ENCODE results near the gene TTC13.

The TTC13 gene

GRCh38 chr1:230925608-230926007 lies 53.1 kb downstream of the TTC13 start:
- H3K4me1 ChIP-seq (ENCODE audit: control insufficient read depth, insufficient read depth, low read length, unreplicated experiment), result no peaks in the 10 kb centered on the region
- H3K36me3 ChIP-seq (ENCODE audit: insufficient read depth, low read length), result peaks cover 3% of the 10 kb centered on the region; the same call in 1 of the 2 replicates
- no peak overlapping the region for H2AFZ ChIP-seq (ENCODE audit: low read length, unreplicated experiment)
- no peak overlapping the region for H3K4me3 ChIP-seq (ENCODE audit: low read depth, low read length)
- no peaks in the 10 kb centered on the region for H3K79me2 ChIP-seq (ENCODE audit: control insufficient read depth, insufficient read depth, low read length, unreplicated experiment)
- H3K27ac ChIP-seq (ENCODE audit: low read depth, low read length), result no peak overlapping the region
- no peaks in the 10 kb centered on the region for H3K27me3 ChIP-seq (ENCODE audit: insufficient read depth, low read length)

DNA sequence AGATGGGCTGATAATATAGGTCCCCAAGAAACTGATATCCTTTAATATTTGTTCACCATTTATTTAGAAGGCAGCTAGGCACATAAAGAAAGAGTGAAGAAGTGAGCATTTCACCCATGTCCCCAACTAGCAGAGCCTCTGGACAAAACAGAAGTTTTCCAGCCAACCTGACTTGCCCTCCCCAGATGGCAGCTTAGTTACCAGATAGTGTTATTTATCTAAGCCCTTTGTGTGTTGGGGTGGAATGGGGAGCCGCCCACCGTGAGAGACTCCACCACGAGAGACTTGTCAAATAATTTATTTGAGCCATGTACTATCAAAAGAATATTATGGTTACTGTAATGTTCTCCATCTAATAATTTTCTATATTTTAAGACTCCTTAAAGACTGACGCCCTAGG lies 55.5 kb downstream of the TTC13 start:
- Histone ChIP-seq H3K27me3 (ENCODE audit: insufficient read depth, low read length) (no peaks in the 10 kb centered on the region), H3K4me3 (ENCODE audit: low read depth, low read length) (no peak overlapping the region), H3K4me1 (ENCODE audit: control insufficient read depth, insufficient read depth, low read length, unreplicated experiment) (no peaks in the 10 kb centered on the region), H3K27ac (ENCODE audit: low read depth, low read length) (no peak overlapping the region), H3K79me2 (ENCODE audit: control insufficient read depth, insufficient read depth, low read length, unreplicated experiment) (no peaks in the 10 kb centered on the region), H2AFZ (ENCODE audit: low read length, unreplicated experiment) (no peak overlapping the region), H3K36me3 (ENCODE audit: insufficient read depth, low read length) (no peaks in the 10 kb centered on the region)

GRCh38 chr1:230922620-230923019 lies 56.0 kb downstream of the TTC13 start:
- H3K36me3 ChIP-seq (ENCODE audit: insufficient read depth, low read length), result no peaks in the 10 kb centered on the region
- no peak overlapping the region for H2AFZ ChIP-seq (ENCODE audit: low read length, unreplicated experiment)
- H3K27me3 ChIP-seq (ENCODE audit: insufficient read depth, low read length), result no peaks in the 10 kb centered on the region

GRCh38 chr1:230919207-230919606 lies 59.5 kb downstream of the TTC13 start:
- Histone ChIP-seq H3K36me3 (ENCODE audit: insufficient read depth, low read length) (no peaks in the 10 kb centered on the region), H2AFZ (ENCODE audit: low read length, unreplicated experiment) (no peak overlapping the region), H3K4me3 (ENCODE audit: low read depth, low read length) (no peak overlapping the region), H3K27ac (ENCODE audit: low read depth, low read length) (no peak overlapping the region), H3K27me3 (ENCODE audit: insufficient read depth, low read length) (no peaks in the 10 kb centered on the region), H3K4me1 (ENCODE audit: control insufficient read depth, insufficient read depth, low read length, unreplicated experiment) (no peaks in the 10 kb centered on the region), H3K79me2 (ENCODE audit: control insufficient read depth, insufficient read depth, low read length, unreplicated experiment) (no peaks in the 10 kb centered on the region)

More at GRCh38 chr1:230922620-230923019, 56.0 kb downstream of the TTC13 start:
- H3K4me3 ChIP-seq (ENCODE audit: low read depth, low read length), result no peak overlapping the region
- no peak overlapping the region for H3K27ac ChIP-seq (ENCODE audit: low read depth, low read length)
- no peaks in the 10 kb centered on the region for H3K79me2 ChIP-seq (ENCODE audit: control insufficient read depth, insufficient read depth, low read length, unreplicated experiment)
- no peaks in the 10 kb centered on the region for H3K4me1 ChIP-seq (ENCODE audit: control insufficient read depth, insufficient read depth, low read length, unreplicated experiment)

GRCh38 chr1:230917284-230918135 lies 61.2 kb downstream of the TTC13 start:
- no peak overlapping the region for H2AFZ ChIP-seq (ENCODE audit: low read length, unreplicated experiment)

DNA sequence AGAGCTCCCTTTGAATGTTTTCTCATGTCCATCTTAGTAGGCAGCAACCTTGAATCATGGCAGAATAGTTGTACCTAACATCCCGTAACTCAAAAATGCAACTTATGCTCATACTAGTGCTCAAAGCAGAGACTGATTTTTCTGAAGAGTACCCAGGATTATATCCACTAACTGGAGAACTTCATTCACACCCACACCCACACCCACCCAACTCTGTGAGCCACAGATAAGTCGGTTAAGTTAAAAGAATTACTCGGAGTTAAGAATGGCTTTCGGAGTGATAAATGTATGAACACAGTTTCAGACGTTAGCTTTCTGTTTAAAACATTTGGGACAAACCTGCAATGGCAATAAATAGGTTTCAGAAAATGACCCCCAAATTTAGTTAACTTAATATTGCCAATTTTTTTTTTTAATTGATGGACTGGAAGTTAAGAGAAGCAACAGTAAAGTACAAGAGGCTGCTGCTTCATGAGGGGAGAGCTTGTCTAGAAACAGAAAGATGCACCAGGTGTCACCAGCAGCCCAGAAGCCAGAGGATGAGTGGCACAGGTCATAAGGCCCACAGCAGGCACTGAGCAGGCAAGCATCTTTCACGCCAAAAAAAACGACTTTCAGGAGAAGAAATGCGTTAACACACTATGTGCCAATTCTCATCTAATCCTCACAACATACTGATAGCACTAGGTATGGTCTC lies 61.9 kb downstream of the TTC13 start:
- no peaks in the 10 kb centered on the region for H3K36me3 ChIP-seq (ENCODE audit: insufficient read depth, low read length)
- no peaks in the 10 kb centered on the region for H3K79me2 ChIP-seq (ENCODE audit: control insufficient read depth, insufficient read depth, low read length, unreplicated experiment)
- no peak overlapping the region for H3K27ac ChIP-seq (ENCODE audit: low read depth, low read length)
- H3K4me3 ChIP-seq (ENCODE audit: low read depth, low read length), result no peak overlapping the region
- H3K27me3 ChIP-seq (ENCODE audit: insufficient read depth, low read length), result no peaks in the 10 kb centered on the region
- no peak overlapping the region for H2AFZ ChIP-seq (ENCODE audit: low read length, unreplicated experiment)
- H3K4me1 ChIP-seq (ENCODE audit: control insufficient read depth, insufficient read depth, low read length, unreplicated experiment), result peaks cover 9% of the 10 kb centered on the region

More at GRCh38 chr1:230917284-230918135, 61.2 kb downstream of the TTC13 start:
- H3K79me2 ChIP-seq (ENCODE audit: control insufficient read depth, insufficient read depth, low read length, unreplicated experiment), result no peaks in the 10 kb centered on the region
- no peaks in the 10 kb centered on the region for H3K36me3 ChIP-seq (ENCODE audit: insufficient read depth, low read length)
- no peak overlapping the region for H3K27ac ChIP-seq (ENCODE audit: low read depth, low read length)
- H3K27me3 ChIP-seq (ENCODE audit: insufficient read depth, low read length), result no peaks in the 10 kb centered on the region
- no peak overlapping the region for H3K4me3 ChIP-seq (ENCODE audit: low read depth, low read length)
- H3K4me1 ChIP-seq (ENCODE audit: control insufficient read depth, insufficient read depth, low read length, unreplicated experiment), result peaks cover 9% of the 10 kb centered on the region

DNA sequence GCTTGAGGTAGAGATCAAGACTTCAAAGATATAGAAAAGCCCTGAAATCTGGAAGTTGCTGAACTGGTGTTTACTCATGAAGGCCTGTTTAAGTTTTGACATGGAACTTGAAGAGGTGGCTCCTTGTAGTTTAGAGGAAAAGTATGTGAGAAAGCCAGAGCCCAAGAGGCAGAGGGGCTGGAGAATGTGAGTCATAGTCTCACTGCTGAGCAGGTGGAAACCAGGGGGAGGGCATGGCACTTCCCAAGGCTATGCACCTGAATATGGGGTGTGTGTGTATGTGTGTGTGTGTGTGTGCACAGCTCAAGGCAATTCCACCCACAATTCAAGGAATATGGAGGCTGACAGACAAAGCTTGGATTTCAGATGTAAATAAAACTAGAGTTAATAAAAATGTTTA lies 63.6 kb downstream of the TTC13 start:
- H3K79me2 ChIP-seq (ENCODE audit: control insufficient read depth, insufficient read depth, low read length, unreplicated experiment), result no peaks in the 10 kb centered on the region
- no peak overlapping the region for H3K27ac ChIP-seq (ENCODE audit: low read depth, low read length)
- no peak overlapping the region for H3K4me3 ChIP-seq (ENCODE audit: low read depth, low read length)
- H2AFZ ChIP-seq (ENCODE audit: low read length, unreplicated experiment), result no peak overlapping the region
- no peaks in the 10 kb centered on the region for H3K27me3 ChIP-seq (ENCODE audit: insufficient read depth, low read length)
- H3K36me3 ChIP-seq (ENCODE audit: insufficient read depth, low read length), result no peaks in the 10 kb centered on the region
- peaks cover 9% of the 10 kb centered on the region for H3K4me1 ChIP-seq (ENCODE audit: control insufficient read depth, insufficient read depth, low read length, unreplicated experiment)

DNA sequence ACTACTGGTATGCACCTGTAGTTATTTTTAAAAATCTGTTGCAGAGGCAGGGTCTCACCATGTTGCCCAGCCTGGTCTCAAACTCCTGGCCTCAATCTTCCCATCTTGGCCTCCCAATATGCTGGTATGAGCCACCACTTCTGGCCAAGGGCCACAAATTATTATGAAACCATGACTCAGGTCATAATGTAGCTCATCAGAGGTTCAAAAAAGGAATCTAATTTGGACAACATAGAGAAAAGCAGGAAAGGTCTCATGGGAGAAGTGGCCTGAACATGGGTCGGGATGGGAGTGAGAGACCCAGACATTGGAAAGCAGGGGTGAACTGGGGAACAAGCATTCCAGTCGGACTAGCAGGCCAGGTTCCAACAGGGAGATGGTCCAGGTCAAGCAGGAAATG lies 65.2 kb downstream of the TTC13 start:
- no peaks in the 10 kb centered on the region for H3K27me3 ChIP-seq (ENCODE audit: insufficient read depth, low read length)
- no peak overlapping the region for H3K4me3 ChIP-seq (ENCODE audit: low read depth, low read length)
- H3K36me3 ChIP-seq (ENCODE audit: insufficient read depth, low read length), result no peaks in the 10 kb centered on the region
- peaks cover 9% of the 10 kb centered on the region for H3K4me1 ChIP-seq (ENCODE audit: control insufficient read depth, insufficient read depth, low read length, unreplicated experiment)
- no peaks in the 10 kb centered on the region for H3K79me2 ChIP-seq (ENCODE audit: control insufficient read depth, insufficient read depth, low read length, unreplicated experiment)
- H2AFZ ChIP-seq (ENCODE audit: low read length, unreplicated experiment), result no peak overlapping the region
- H3K27ac ChIP-seq (ENCODE audit: low read depth, low read length), result no peak overlapping the region

DNA sequence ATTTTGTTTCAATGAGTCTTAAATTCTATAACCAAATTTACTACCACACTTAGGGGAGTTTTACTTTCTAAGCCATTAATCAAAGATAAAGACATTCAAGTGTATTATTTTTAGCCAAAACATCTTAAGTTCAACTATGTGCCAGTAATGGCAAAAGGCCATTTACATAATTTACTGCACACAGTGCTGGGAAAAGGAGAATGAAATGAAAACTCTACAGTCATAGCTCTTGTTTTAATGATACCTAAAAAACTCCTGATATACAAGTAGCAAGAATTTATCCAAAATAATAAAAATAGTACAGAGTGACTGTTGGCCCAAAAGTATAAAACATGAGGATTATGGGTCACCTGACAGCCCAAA lies 67.9 kb downstream of the TTC13 start:
- Histone ChIP-seq H3K27ac (ENCODE audit: low read depth, low read length) (no peak overlapping the region), H3K79me2 (ENCODE audit: control insufficient read depth, insufficient read depth, low read length, unreplicated experiment) (no peaks in the 10 kb centered on the region), H2AFZ (ENCODE audit: low read length, unreplicated experiment) (no peak overlapping the region), H3K4me1 (ENCODE audit: control insufficient read depth, insufficient read depth, low read length, unreplicated experiment) (peaks cover 16% of the 10 kb centered on the region), H3K27me3 (ENCODE audit: insufficient read depth, low read length) (no peaks in the 10 kb centered on the region), H3K4me3 (ENCODE audit: low read depth, low read length) (no peak overlapping the region), H3K36me3 (ENCODE audit: insufficient read depth, low read length) (no peaks in the 10 kb centered on the region)

DNA sequence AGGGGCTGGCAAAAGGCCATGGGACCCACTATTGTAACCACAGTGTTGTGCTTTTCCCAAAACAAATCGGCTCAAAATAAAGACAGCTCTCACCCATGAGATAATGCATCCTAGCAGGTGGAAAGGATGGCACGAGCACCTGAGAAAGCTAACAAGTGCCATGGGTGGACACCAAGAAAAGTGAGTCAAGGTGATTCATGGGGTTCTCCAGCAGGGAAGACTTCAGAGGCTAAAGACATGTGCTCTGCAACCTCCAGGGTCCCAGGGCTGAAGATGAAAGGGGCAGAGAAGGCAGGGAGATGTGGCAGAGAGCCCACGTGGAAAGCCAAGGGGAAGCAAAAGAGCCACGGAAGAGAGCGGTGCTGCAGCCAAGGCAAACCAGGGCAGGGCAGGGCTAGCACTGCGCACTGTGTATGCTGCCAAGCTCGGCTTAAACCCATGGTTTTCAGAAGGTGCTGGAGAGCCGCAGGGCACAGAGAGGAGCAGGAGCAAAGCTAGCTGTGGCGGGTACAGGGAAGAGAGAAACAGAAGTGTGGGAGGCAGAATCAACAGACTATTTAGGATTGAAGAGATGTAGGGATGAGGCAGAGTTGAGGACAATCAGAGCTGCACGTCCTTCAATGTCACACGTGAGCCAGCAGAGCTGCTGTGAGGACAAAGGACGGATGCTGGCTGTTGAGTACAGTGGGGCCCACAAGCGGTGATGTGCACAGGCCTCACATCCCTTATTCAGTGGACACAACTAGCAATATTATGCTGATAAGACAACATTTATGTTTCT lies 68.5 kb downstream of the TTC13 start:
- H3K4me1 ChIP-seq (ENCODE audit: control insufficient read depth, insufficient read depth, low read length, unreplicated experiment), result peaks cover 19% of the 10 kb centered on the region
- no peaks in the 10 kb centered on the region for H3K79me2 ChIP-seq (ENCODE audit: control insufficient read depth, insufficient read depth, low read length, unreplicated experiment)
- H3K27me3 ChIP-seq (ENCODE audit: insufficient read depth, low read length), result no peaks in the 10 kb centered on the region
- H3K27ac ChIP-seq (ENCODE audit: low read depth, low read length), result no peak overlapping the region
- H3K4me3 ChIP-seq (ENCODE audit: low read depth, low read length), result no peak overlapping the region
- no peaks in the 10 kb centered on the region for H3K36me3 ChIP-seq (ENCODE audit: insufficient read depth, low read length)
- H2AFZ ChIP-seq (ENCODE audit: low read length, unreplicated experiment), result no peak overlapping the region
